ENCODE measurements around the gene AP4B1. TPM values are rescaled to one million over a fixed set of nuclear protein-coding genes. Genes with fewer than 3 reads are reported as not detected.

Gene AP4B1
- total and polyA plus RNA-seq, 9 of the 15 experiments (the other 6 are each of a cell fraction or from before 2014, with no cell fraction given) = 15.8 to 36.5 (median 24.6) TPM

DNA sequence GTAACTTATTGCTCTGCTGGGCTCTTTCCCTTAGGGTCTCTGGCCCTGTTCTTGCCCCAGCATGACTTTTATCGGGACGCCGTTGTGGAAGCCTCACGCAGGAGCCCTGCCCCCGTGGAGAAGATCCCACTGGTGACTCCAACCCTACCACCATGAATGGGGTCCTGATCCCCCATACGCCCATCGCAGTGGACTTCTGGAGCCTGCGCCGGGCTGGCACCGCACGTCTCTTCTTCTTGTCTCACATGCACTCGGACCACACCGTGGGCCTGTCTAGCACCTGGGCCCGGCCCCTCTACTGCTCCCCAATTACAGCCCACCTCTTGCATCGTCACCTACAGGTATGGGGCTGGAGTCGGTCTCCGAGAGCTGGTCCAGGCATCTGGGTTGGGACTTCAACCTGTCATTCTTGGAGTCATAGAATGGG is 849 bp upstream of the AP4B1 start (continued):
- TF ChIP-seq, protein P1, sequence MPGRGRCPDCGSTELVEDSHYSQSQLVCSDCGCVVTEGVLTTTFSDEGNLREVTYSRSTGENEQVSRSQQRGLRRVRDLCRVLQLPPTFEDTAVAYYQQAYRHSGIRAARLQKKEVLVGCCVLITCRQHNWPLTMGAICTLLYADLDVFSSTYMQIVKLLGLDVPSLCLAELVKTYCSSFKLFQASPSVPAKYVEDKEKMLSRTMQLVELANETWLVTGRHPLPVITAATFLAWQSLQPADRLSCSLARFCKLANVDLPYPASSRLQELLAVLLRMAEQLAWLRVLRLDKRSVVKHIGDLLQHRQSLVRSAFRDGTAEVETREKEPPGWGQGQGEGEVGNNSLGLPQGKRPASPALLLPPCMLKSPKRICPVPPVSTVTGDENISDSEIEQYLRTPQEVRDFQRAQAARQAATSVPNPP (IDR thresholded peaks at IDR 0.05; ENCODE audit: borderline replicate concordance, insufficient read depth, insufficient read length) = no peak
- TF ChIP-seq DIDO1 (tag; IDR thresholded peaks at IDR 0.05; ENCODE audit: low read depth) = peak; percentile 3; the same call in 1 of the 2 replicates
- peak; percentile 52; the same call in 1 of the 2 replicates for TF ChIP-seq SMARCC2 (IDR thresholded peaks at IDR 0.05; ENCODE audit: low read depth)
- TF ChIP-seq TAF7 (tag; IDR thresholded peaks at IDR 0.05) = peak; percentile 59; the same call in 1 of the 2 replicates
- peak; percentile 40; the same call in 1 of the 2 replicates for TF ChIP-seq MIER1 (IDR thresholded peaks at IDR 0.05; ENCODE audit: low read depth)
- TF ChIP-seq CHD1 (IDR thresholded peaks at IDR 0.05; ENCODE audit: low read length) = peak; percentile 92
- no peak for TF ChIP-seq ZNF146 (CRISPR knock-in tag; IDR thresholded peaks at IDR 0.05; ENCODE audit: unreplicated experiment)
- TF ChIP-seq TAL1 (IDR thresholded peaks at IDR 0.05) = 0 out of 2 replicates have a peak, but pooled peaks have one; percentile 2
- TF ChIP-seq, protein P2, sequence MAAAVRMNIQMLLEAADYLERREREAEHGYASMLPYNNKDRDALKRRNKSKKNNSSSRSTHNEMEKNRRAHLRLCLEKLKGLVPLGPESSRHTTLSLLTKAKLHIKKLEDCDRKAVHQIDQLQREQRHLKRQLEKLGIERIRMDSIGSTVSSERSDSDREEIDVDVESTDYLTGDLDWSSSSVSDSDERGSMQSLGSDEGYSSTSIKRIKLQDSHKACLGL (CRISPR knock-in tag; IDR thresholded peaks at IDR 0.05; ENCODE audit: borderline replicate concordance, poor library complexity, severe bottlenecking) = peak; percentile 54
- TF ChIP-seq ZNF589 (CRISPR knock-in tag; IDR thresholded peaks at IDR 0.05; ENCODE audit: low read depth) = 0 out of 2 replicates have a peak, but pooled peaks have one; percentile 25
- TF ChIP-seq PML (IDR thresholded peaks at IDR 0.05; ENCODE audit: low read length) = 0 out of 2 replicates have a peak, but pooled peaks have one; percentile 13
- TF ChIP-seq, protein P3, sequence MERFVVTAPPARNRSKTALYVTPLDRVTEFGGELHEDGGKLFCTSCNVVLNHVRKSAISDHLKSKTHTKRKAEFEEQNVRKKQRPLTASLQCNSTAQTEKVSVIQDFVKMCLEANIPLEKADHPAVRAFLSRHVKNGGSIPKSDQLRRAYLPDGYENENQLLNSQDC (CRISPR knock-in tag; IDR thresholded peaks at IDR 0.05) = 0 out of 2 replicates have a peak, but pooled peaks have one; percentile 52
- TF ChIP-seq, protein P4, sequence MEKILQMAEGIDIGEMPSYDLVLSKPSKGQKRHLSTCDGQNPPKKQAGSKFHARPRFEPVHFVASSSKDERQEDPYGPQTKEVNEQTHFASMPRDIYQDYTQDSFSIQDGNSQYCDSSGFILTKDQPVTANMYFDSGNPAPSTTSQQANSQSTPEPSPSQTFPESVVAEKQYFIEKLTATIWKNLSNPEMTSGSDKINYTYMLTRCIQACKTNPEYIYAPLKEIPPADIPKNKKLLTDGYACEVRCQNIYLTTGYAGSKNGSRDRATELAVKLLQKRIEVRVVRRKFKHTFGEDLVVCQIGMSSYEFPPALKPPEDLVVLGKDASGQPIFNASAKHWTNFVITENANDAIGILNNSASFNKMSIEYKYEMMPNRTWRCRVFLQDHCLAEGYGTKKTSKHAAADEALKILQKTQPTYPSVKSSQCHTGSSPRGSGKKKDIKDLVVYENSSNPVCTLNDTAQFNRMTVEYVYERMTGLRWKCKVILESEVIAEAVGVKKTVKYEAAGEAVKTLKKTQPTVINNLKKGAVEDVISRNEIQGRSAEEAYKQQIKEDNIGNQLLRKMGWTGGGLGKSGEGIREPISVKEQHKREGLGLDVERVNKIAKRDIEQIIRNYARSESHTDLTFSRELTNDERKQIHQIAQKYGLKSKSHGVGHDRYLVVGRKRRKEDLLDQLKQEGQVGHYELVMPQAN (IDR thresholded peaks at IDR 0.05; ENCODE audit: borderline replicate concordance) = peak; percentile 91
- TF ChIP-seq, protein P5, sequence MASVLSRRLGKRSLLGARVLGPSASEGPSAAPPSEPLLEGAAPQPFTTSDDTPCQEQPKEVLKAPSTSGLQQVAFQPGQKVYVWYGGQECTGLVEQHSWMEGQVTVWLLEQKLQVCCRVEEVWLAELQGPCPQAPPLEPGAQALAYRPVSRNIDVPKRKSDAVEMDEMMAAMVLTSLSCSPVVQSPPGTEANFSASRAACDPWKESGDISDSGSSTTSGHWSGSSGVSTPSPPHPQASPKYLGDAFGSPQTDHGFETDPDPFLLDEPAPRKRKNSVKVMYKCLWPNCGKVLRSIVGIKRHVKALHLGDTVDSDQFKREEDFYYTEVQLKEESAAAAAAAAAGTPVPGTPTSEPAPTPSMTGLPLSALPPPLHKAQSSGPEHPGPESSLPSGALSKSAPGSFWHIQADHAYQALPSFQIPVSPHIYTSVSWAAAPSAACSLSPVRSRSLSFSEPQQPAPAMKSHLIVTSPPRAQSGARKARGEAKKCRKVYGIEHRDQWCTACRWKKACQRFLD (CRISPR knock-in tag; IDR thresholded peaks at IDR 0.05) = no peak
- TF ChIP-seq HDAC1 (IDR thresholded peaks at IDR 0.05) = 0 out of 4 replicates have a peak, but pooled peaks of 1 of the 2 experiments have one; percentile 29
- TF ChIP-seq, protein P6, sequence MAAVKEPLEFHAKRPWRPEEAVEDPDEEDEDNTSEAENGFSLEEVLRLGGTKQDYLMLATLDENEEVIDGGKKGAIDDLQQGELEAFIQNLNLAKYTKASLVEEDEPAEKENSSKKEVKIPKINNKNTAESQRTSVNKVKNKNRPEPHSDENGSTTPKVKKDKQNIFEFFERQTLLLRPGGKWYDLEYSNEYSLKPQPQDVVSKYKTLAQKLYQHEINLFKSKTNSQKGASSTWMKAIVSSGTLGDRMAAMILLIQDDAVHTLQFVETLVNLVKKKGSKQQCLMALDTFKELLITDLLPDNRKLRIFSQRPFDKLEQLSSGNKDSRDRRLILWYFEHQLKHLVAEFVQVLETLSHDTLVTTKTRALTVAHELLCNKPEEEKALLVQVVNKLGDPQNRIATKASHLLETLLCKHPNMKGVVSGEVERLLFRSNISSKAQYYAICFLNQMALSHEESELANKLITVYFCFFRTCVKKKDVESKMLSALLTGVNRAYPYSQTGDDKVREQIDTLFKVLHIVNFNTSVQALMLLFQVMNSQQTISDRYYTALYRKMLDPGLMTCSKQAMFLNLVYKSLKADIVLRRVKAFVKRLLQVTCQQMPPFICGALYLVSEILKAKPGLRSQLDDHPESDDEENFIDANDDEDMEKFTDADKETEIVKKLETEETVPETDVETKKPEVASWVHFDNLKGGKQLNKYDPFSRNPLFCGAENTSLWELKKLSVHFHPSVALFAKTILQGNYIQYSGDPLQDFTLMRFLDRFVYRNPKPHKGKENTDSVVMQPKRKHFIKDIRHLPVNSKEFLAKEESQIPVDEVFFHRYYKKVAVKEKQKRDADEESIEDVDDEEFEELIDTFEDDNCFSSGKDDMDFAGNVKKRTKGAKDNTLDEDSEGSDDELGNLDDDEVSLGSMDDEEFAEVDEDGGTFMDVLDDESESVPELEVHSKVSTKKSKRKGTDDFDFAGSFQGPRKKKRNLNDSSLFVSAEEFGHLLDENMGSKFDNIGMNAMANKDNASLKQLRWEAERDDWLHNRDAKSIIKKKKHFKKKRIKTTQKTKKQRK (IDR thresholded peaks at IDR 0.05; ENCODE audit: borderline replicate concordance, low read depth, low read length) = no peak
- TF ChIP-seq ZNF165 (CRISPR knock-in tag; IDR thresholded peaks at IDR 0.05; ENCODE audit: borderline replicate concordance) = peak; percentile 80; the same call in 1 of the 2 replicates

Measured in K562 (cell line).